HepG2 (cell line): ENCODE data around the gene MFAP4. TPM values are rescaled to one million over a fixed set of nuclear protein-coding genes. Genes with fewer than 3 reads are reported as not detected.

Experiments used
- BHLHE40 ChIP-seq: IDR thresholded peaks from 2 replicates; pipeline ENCODE4 v1.6.1; 2011; ENCODE audit warnings: low read length, improper control_type of control experiment
- CBX2 ChIP-seq, 2 experiments: fragments of 200-600 bp in 1 of 2; sonication (generic); formaldehyde crosslinking in 1 of 2; IDR thresholded peaks; 2 replicates each; pipeline versions ENCODE4 v1.7.0 to v1.8.1; 2018 to 2022; ENCODE audit warnings: low read depth in 2 of 2, low read length in 1 of 2, mild to moderate bottlenecking in 1 of 2, missing genetic modification reagents in 1 of 2
- CENPT ChIP-seq: sonication (generic); formaldehyde crosslinking; IDR thresholded peaks from 2 replicates; pipeline ENCODE4 v1.8.0; 2022; ENCODE audit warnings: low read depth, mild to moderate bottlenecking, moderate library complexity, missing genetic modification reagents
- KLF11 ChIP-seq: IDR thresholded peaks from 2 replicates; pipeline ENCODE4 v1.6.1; 2016; ENCODE audit warnings: missing compliant biosample characterization
- NR2F6 ChIP-seq, 2 experiments: IDR thresholded peaks; 2 replicates each; pipeline ENCODE4 v1.6.1; 2016; ENCODE audit warnings: antibody characterized with exemption in 1 of 2, mild to moderate bottlenecking in 1 of 2
- POLR2A ChIP-seq, 2 experiments: IDR thresholded peaks; 2 replicates each; pipeline ENCODE4 v1.6.1; 2011; ENCODE audit warnings: low read depth in 2 of 2, low read length in 2 of 2, mild to moderate bottlenecking in 1 of 2, moderate library complexity in 1 of 2; ENCODE audit not compliant: insufficient read depth in 1 of 2
- RXRB ChIP-seq: IDR thresholded peaks from 2 replicates; pipeline ENCODE4 v1.6.1; 2016; ENCODE audit warnings: borderline replicate concordance, missing genetic modification reagents, missing compliant biosample characterization
- SP2 ChIP-seq: sonication (generic); formaldehyde crosslinking; IDR thresholded peaks from 2 replicates; pipeline ENCODE4 v1.5.1; 2020; ENCODE audit warnings: mild to moderate bottlenecking, missing genetic modification reagents
- SP4 ChIP-seq: sonication (generic); formaldehyde crosslinking; IDR thresholded peaks from 2 replicates; pipeline ENCODE4 v1.8.1; 2023; ENCODE audit warnings: mild to moderate bottlenecking, missing genetic modification reagents
- TGIF2 ChIP-seq: IDR thresholded peaks from 2 replicates; pipeline ENCODE4 v1.6.1; 2016; ENCODE audit warnings: control low read depth, missing compliant biosample characterization
- TRIM24 ChIP-seq: sonication (generic); formaldehyde crosslinking; IDR thresholded peaks from 2 replicates; pipeline ENCODE4 v1.8.0; 2022; ENCODE audit warnings: mild to moderate bottlenecking, missing genetic modification reagents
- ZFP37 ChIP-seq: sonication (generic); formaldehyde crosslinking; IDR thresholded peaks from 2 replicates; pipeline ENCODE4 v1.4.0; 2020; ENCODE audit warnings: missing genetic modification reagents, borderline replicate concordance
- ZFX ChIP-seq: sonication (generic); formaldehyde crosslinking; IDR thresholded peaks from 2 replicates; pipeline ENCODE4 v1.4.0; 2020; ENCODE audit warnings: mild to moderate bottlenecking, low read depth, missing genetic modification reagents, moderate library complexity
- ZNF205 ChIP-seq: IDR thresholded peaks from 2 replicates; pipeline ENCODE4 v1.6.1; 2018; ENCODE audit warnings: missing biosample characterization, missing genetic modification reagents
- ZNF326 ChIP-seq: sonication (generic); formaldehyde crosslinking; IDR thresholded peaks from 2 replicates; pipeline ENCODE4 v1.4.0; 2020; ENCODE audit warnings: missing genetic modification reagents, borderline replicate concordance
- ZNF335 ChIP-seq: sonication (generic); formaldehyde crosslinking; IDR thresholded peaks from 2 replicates; pipeline ENCODE4 v1.4.0; 2020; ENCODE audit warnings: missing genetic modification reagents
- ZNF460 ChIP-seq: sonication (generic); formaldehyde crosslinking; IDR thresholded peaks from 2 replicates; pipeline ENCODE4 v1.5.1; 2020; ENCODE audit warnings: missing genetic modification reagents, mild to moderate bottlenecking, borderline replicate concordance
- ZNF510 ChIP-seq: sonication (generic); formaldehyde crosslinking; IDR thresholded peaks from 2 replicates; pipeline ENCODE4 v1.4.0; 2020; ENCODE audit warnings: low read depth, mild to moderate bottlenecking, missing genetic modification reagents
- ZNF672 ChIP-seq: sonication (generic); formaldehyde crosslinking; IDR thresholded peaks from 2 replicates; pipeline ENCODE4 v1.8.1; 2022; ENCODE audit warnings: missing genetic modification reagents
- polyA plus RNA-seq, 8 experiments: library from polyadenylated mRNA; depleted of rRNA in 3 of 8; stranded (reverse) in 7 of 8; unstranded in 1 of 8; fragments of >200 nt; fragmentation: Illumina TruSeq in 4 of 8; extraction: Trizol in 4 of 8; gene quantifications; 2 replicates each; pipeline versions ENCODE4 v1.2.1 to v1.2.3, GENCODE V29; 2011 to 2016; ENCODE audit warnings: low read depth in 4 of 8, missing spikeins in 1 of 8, mixed read lengths in 1 of 8; ENCODE audit not compliant: insufficient read depth in 1 of 8
- total RNA-seq, 5 experiments: library from RNA; depleted of rRNA; stranded (reverse); fragments of >200 nt; fragmentation: Illumina TruSeq; extraction: Trizol; gene quantifications; 2 replicates each; pipeline ENCODE4 v1.2.3, GENCODE V29; 2016; ENCODE audit warnings: low read depth in 1 of 5
- TF ChIP-seq, protein P1 (sequence below): sonication (generic); formaldehyde crosslinking; IDR thresholded peaks from 2 replicates; pipeline ENCODE4 v1.4.0; 2020; ENCODE audit warnings: missing genetic modification reagents
- TF ChIP-seq, protein P2 (sequence below): sonication (generic); formaldehyde crosslinking; IDR thresholded peaks from 2 replicates; pipeline ENCODE4 v1.8.1; 2022; ENCODE audit warnings: mild to moderate bottlenecking, missing genetic modification reagents
- TF ChIP-seq, protein P3 (sequence below): sonication (generic); formaldehyde crosslinking; IDR thresholded peaks from 2 replicates; pipeline ENCODE4 v1.8.0; 2022; ENCODE audit warnings: missing genetic modification reagents, mild to moderate bottlenecking, borderline replicate concordance
- TF ChIP-seq, protein P4 (sequence below): sonication (generic); formaldehyde crosslinking; IDR thresholded peaks from 2 replicates; pipeline ENCODE4 v1.4.0; 2020; ENCODE audit warnings: missing genetic modification reagents, borderline replicate concordance
- TF ChIP-seq, protein P5 (sequence below): sonication (generic); formaldehyde crosslinking; IDR thresholded peaks from 2 replicates; pipeline ENCODE4 v1.9.0; 2021; ENCODE audit warnings: missing genetic modification reagents, mild to moderate bottlenecking, borderline replicate concordance

The MFAP4 gene
- total and polyA plus RNA-seq, 2 of the 13 experiments (the other 11 are each of a cell fraction or from before 2014, with no cell fraction given), result 0.08 TPM; not detected in 1

DNA sequence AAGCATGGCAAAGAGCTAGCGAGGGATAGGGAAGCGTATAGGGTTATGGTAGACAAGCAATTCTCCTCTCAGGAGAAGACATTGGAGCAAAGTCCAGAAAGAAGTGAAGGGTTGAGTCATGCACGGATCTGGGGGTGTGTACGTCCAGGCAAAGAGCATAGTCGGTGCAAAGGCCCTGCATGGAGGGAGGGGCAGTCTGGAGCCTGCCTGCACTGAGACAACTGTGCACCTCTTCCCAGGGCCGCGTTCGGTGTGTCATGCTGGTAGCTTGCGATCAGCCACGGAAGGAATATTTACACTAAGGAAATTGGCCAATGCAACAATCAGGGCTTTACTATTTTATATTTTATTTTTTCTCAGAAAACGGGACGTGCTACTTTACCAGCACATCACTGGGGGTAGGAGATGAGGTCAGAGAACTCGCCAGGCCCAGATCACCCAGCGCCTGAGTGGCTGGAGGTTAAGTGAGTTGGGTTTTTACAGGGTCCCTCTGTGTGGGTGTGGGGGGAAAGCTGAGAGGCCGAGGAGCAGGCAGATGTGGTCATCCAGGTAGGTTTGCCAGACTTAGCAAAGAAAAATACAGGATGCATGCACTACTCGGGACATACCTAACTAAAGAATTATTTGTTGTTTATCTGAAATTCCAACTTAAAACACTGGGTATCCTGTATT, 17.7 kb downstream of the MFAP4 start (continued):
- TF ChIP-seq, protein P1, sequence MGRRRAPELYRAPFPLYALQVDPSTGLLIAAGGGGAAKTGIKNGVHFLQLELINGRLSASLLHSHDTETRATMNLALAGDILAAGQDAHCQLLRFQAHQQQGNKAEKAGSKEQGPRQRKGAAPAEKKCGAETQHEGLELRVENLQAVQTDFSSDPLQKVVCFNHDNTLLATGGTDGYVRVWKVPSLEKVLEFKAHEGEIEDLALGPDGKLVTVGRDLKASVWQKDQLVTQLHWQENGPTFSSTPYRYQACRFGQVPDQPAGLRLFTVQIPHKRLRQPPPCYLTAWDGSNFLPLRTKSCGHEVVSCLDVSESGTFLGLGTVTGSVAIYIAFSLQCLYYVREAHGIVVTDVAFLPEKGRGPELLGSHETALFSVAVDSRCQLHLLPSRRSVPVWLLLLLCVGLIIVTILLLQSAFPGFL (CRISPR knock-in tag), result no peak
- TF ChIP-seq, protein P2, sequence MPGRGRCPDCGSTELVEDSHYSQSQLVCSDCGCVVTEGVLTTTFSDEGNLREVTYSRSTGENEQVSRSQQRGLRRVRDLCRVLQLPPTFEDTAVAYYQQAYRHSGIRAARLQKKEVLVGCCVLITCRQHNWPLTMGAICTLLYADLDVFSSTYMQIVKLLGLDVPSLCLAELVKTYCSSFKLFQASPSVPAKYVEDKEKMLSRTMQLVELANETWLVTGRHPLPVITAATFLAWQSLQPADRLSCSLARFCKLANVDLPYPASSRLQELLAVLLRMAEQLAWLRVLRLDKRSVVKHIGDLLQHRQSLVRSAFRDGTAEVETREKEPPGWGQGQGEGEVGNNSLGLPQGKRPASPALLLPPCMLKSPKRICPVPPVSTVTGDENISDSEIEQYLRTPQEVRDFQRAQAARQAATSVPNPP (CRISPR knock-in tag), result no peak
- TF ChIP-seq CENPT (CRISPR knock-in tag), result no peak
- no peak for TF ChIP-seq TRIM24 (CRISPR knock-in tag)
- TF ChIP-seq, protein P3, sequence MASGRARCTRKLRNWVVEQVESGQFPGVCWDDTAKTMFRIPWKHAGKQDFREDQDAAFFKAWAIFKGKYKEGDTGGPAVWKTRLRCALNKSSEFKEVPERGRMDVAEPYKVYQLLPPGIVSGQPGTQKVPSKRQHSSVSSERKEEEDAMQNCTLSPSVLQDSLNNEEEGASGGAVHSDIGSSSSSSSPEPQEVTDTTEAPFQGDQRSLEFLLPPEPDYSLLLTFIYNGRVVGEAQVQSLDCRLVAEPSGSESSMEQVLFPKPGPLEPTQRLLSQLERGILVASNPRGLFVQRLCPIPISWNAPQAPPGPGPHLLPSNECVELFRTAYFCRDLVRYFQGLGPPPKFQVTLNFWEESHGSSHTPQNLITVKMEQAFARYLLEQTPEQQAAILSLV (CRISPR knock-in tag), result no peak
- TF ChIP-seq, protein P4, sequence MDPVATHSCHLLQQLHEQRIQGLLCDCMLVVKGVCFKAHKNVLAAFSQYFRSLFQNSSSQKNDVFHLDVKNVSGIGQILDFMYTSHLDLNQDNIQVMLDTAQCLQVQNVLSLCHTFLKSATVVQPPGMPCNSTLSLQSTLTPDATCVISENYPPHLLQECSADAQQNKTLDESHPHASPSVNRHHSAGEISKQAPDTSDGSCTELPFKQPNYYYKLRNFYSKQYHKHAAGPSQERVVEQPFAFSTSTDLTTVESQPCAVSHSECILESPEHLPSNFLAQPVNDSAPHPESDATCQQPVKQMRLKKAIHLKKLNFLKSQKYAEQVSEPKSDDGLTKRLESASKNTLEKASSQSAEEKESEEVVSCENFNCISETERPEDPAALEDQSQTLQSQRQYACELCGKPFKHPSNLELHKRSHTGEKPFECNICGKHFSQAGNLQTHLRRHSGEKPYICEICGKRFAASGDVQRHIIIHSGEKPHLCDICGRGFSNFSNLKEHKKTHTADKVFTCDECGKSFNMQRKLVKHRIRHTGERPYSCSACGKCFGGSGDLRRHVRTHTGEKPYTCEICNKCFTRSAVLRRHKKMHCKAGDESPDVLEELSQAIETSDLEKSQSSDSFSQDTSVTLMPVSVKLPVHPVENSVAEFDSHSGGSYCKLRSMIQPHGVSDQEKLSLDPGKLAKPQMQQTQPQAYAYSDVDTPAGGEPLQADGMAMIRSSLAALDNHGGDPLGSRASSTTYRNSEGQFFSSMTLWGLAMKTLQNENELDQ (CRISPR knock-in tag), result no peak
- TF ChIP-seq RXRB, result no peak
- no peak for TF ChIP-seq KLF11
- TF ChIP-seq ZNF510, result no peak
- TF ChIP-seq SP2 (CRISPR knock-in tag), result no peak
- TF ChIP-seq TGIF2 (CRISPR knock-in tag), result no peak
- 0 out of 2 replicates have a peak, but pooled peaks have one; percentile 63 for TF ChIP-seq ZNF335 (CRISPR knock-in tag)
- no peak for TF ChIP-seq SP4 (CRISPR knock-in tag)
- no peak for TF ChIP-seq ZFP37 (CRISPR knock-in tag)
- no peak for TF ChIP-seq ZNF460 (CRISPR knock-in tag)
- no peak for TF ChIP-seq POLR2A (IDR thresholded peaks at IDR 0.05; ENCODE audit: insufficient read depth in 1 of 2, low read depth in 2 of 2, low read length in 2 of 2)
- TF ChIP-seq ZNF205 (CRISPR knock-in tag), result no peak
- TF ChIP-seq NR2F6 (IDR thresholded peaks at IDR 0.05), result no peak
- TF ChIP-seq NR2F6 (CRISPR knock-in tag; IDR thresholded peaks at IDR 0.05), result peak; percentile 17; the same call in 1 of the 2 replicates
- 0 out of 2 replicates have a peak, but pooled peaks have one; percentile 19 for TF ChIP-seq ZFX (CRISPR knock-in tag)
- TF ChIP-seq CBX2 (IDR thresholded peaks at IDR 0.05; ENCODE audit: low read depth, low read length), result no peak
- TF ChIP-seq CBX2 (CRISPR knock-in tag; IDR thresholded peaks at IDR 0.05; ENCODE audit: low read depth), result no peak
- TF ChIP-seq ZNF672 (CRISPR knock-in tag), result no peak
- TF ChIP-seq, protein P5, sequence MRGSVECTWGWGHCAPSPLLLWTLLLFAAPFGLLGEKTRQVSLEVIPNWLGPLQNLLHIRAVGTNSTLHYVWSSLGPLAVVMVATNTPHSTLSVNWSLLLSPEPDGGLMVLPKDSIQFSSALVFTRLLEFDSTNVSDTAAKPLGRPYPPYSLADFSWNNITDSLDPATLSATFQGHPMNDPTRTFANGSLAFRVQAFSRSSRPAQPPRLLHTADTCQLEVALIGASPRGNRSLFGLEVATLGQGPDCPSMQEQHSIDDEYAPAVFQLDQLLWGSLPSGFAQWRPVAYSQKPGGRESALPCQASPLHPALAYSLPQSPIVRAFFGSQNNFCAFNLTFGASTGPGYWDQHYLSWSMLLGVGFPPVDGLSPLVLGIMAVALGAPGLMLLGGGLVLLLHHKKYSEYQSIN (CRISPR knock-in tag), result no peak
- no peak for TF ChIP-seq BHLHE40
- no peak for TF ChIP-seq ZNF326 (CRISPR knock-in tag)
